Measurements from ENCODE around the gene INPPL1. TPM values are rescaled to one million over a fixed set of nuclear protein-coding genes. Genes with fewer than 3 reads are reported as not detected.

The INPPL1 gene
- total RNA-seq, 1 experiment from 2014 or later = 109 TPM

DNA sequence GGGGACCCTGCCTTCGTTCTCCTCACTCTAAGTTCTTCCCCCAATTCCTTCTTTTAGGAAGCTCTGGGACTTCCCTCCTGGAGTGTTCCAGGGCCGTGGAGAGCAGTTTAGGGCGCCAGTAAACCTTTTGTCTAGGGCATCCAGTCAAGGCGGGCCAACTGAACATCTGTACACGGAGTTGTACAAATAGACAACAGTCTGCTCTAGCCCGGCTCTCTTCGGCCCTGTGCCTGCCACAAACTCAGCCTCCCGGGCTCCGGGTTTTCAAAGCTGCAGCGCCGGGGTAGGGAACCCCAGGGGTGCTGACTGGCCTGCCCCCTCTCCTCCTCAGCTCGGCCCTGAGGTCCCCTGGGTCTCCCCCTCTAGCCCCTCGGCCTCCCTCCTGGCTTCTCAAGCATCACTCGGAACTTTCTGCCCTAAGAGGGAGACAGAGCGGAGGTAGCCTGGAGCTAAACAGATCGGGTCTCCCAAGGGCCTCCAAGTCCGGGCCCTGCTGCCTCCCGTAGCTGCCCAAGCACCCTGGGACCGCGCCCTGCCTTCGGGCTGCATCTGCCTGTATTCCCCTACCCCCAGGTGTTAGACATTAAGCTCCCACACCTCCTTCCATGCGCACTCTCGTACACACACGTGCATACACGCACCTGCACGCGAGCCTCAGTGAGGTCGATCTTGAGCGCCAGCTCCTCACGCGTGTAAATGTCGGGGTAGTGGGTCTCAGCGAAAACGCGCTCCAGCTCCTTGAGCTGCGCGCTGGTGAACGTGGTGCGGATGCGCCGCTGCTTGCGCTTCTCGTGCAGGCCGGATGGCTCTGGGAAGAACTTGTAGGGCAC is 16.1 kb downstream of the INPPL1 start:
- peak; percentile 80 for DNase-seq
- H3K27me3 ChIP-seq (ENCODE audit: control insufficient read depth, insufficient read depth, low read length) = peaks cover 66% of the 10 kb centered on the region
- H3K36me3 ChIP-seq (replicated peaks; ENCODE audit: control insufficient read depth, insufficient read depth, low read length) = peaks cover 2% of the 10 kb centered on the region
- H3K4me3 ChIP-seq (ENCODE audit: insufficient read depth, low read depth, low read length) = peak overlapping the region; percentile 32

DNA sequence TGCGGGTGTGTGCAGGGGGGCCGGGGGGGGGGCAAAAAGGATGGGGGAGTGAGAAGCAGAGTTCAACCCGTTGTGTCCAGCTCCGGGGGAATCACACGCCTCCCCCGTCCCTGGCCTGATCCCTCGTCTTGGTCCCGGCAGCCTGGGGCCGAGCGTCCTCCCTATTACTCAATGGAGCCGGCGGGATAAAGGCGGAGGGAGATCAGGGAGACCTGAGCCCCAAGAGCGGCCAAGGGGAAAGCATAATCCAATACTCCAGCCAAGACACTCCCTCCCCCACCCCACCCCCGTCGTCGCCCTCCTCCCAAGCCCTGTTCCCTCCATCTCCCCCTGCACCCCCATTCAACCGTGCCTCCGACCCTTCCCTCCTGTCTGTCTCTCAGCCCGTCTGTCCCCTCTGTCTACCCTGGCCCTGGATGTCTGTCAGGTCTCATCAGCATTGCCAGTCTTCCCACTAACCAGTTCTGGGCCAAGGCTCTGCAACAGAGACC is 16.8 kb downstream of the INPPL1 start:
- peak; percentile 81 for DNase-seq
- Histone ChIP-seq H3K36me3 (replicated peaks; ENCODE audit: control insufficient read depth, insufficient read depth, low read length) (peaks cover 2% of the 10 kb centered on the region), H3K27me3 (ENCODE audit: control insufficient read depth, insufficient read depth, low read length) (peaks cover 72% of the 10 kb centered on the region), H3K4me3 (ENCODE audit: insufficient read depth, low read depth, low read length) (no peak overlapping the region)

DNA sequence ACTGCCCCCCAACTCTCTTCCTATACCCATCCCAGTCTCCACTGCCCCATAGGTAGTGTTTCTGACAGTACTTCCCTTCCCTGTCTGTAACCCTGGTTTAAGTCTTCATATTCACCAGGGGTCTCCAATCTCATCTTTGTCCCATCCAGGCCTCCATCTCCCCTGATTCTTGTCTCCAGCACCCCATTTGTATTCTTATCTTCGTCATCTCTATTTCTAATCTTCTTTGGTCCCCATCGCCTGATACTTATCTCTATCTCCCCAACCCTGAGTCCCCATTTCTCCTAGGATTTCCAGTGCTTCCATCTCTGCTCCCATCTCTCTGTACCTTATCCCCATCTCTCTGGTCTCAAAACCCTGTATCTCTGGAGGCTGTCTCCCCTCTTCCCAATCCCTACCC is 17.6 kb downstream of the INPPL1 start:
- H3K36me3 ChIP-seq (replicated peaks; ENCODE audit: control insufficient read depth, insufficient read depth, low read length) = no peaks in the 10 kb centered on the region
- peaks cover 80% of the 10 kb centered on the region for H3K27me3 ChIP-seq (ENCODE audit: control insufficient read depth, insufficient read depth, low read length)
- no peak overlapping the region for H3K4me3 ChIP-seq (ENCODE audit: insufficient read depth, low read depth, low read length)
- peak; percentile 15 for DNase-seq

DNA sequence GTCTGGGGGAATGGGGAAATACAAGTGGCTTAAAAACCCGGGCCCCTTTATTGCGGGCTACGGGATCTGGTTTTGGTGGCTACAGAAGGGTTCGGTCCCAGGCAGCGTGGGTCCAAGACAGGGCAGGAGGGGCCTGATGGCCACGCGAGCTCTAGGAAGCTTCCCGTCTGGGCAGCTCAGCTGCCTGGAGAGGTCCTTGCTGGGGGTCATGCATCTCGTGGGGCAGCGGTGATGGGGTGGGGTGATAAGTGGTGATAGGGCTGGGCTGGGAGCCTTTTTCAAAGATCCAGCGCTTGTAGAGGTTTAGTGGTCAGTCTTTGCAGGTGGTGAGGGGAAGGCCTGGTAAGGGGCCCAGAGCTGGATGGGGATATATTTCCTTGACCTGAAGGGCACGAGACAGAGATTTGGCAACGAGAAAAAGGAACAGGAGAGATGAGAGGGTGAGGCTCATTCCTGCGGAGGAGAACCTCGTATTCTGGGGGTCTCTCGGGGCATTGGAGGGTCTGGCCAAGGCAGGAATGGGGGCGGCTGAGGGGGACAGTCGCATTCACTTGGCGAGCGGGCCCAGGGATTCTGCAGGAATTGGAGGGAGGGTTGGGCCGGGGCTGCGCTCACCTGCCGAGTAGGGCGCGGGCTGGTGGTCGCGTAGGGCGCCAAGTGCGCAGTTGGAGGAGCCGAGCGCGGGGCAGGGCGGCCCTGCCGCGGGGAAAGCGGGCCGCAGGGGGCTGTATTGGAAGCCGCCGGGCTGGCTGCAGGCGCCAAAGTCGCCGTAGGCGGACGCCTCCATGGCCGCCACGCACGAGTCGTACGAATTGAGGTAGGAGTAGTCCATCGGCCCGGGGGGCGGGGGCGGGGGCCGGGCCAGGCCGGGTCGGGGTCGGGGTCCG is 18.8 kb downstream of the INPPL1 start:
- Histone ChIP-seq H3K4me3 (ENCODE audit: insufficient read depth, low read depth, low read length) (peak overlapping the region; percentile 61), H3K27me3 (ENCODE audit: control insufficient read depth, insufficient read depth, low read length) (peaks cover 87% of the 10 kb centered on the region)

DNA sequence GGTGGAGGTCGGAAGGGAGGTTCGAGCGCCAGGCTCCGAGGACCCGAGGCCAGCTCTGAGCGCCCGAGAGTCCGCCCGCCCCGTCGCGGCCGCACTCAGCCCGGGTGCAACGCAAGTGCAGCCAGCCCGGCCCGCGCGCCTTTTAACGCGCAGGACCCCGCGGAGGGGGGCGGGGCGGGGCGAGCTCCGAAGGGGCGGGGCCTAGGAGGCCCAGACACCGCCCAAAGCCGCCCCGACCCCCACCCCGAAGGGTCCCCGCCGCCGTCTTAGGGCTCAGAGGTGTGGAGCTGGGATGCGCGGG is 19.4 kb downstream of the INPPL1 start, which contains the start of gene PHOX2A:
PHOX2A (minus strand) TSS at position 117 of the 301 bp plus-strand sequence. CDS start 172 bp downstream, outside the sequence.
- DNase-seq = no peak
- peaks cover 84% of the 10 kb centered on the region for H3K27me3 ChIP-seq (ENCODE audit: control insufficient read depth, insufficient read depth, low read length)
- H3K36me3 ChIP-seq (replicated peaks; ENCODE audit: control insufficient read depth, insufficient read depth, low read length) = no peaks in the 10 kb centered on the region
- H3K4me3 ChIP-seq (ENCODE audit: insufficient read depth, low read depth, low read length) = peak within 1 kb of the TSS; percentile 61

More for the DNA sequence above, 18.8 kb downstream of the INPPL1 start:
- no peaks in the 10 kb centered on the region for H3K36me3 ChIP-seq (replicated peaks; ENCODE audit: control insufficient read depth, insufficient read depth, low read length)
- peak; percentile 64 for DNase-seq

DNA sequence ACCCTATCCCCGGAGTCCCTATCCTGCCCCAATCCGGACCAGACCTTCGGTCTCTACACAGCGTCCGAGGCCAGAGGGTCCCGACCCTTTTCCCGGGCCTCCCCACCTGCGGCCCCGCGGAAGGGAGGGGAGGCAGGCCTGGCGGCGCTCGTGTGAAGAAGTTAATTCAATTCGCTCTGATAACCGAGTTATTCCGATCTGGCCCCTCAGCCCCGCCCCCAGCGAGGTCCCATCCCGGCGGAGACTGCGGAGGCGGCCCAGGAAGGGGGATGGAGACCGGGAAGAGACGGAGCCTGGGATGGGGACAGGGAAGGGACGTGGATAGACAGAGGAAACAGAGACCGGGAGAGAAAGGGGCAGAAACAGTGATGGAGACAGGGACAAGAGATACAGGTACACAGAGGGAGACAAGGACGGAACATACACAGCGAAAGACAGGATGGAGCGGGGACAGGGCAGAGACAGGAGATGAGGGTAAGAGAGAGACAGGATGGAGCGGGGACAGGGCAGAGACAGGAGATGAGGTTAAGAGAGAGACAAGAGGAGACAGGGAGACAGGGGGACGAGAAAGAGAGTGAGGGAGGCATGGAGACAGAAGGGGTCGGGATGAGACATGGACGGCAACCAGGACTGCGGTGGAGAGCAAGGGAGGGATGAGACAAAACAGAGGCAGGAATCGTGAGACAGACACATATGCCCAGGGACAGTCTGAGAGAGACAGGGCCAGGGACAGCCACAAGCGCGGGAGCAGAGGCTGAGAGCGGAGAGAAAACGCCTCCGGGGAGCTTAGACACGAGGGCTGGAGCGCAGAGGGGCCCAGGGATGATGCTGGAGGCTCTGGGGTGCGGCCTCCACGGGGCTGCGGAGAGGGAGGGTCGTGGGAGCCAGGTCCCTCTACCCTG is 20.0 kb downstream of the INPPL1 start:
- Histone ChIP-seq H3K27me3 (ENCODE audit: control insufficient read depth, insufficient read depth, low read length) (peaks cover 79% of the 10 kb centered on the region), H3K36me3 (replicated peaks; ENCODE audit: control insufficient read depth, insufficient read depth, low read length) (no peaks in the 10 kb centered on the region), H3K4me3 (ENCODE audit: insufficient read depth, low read depth, low read length) (peak overlapping the region; percentile 61)
- DNase-seq = peak; percentile 94

DNA sequence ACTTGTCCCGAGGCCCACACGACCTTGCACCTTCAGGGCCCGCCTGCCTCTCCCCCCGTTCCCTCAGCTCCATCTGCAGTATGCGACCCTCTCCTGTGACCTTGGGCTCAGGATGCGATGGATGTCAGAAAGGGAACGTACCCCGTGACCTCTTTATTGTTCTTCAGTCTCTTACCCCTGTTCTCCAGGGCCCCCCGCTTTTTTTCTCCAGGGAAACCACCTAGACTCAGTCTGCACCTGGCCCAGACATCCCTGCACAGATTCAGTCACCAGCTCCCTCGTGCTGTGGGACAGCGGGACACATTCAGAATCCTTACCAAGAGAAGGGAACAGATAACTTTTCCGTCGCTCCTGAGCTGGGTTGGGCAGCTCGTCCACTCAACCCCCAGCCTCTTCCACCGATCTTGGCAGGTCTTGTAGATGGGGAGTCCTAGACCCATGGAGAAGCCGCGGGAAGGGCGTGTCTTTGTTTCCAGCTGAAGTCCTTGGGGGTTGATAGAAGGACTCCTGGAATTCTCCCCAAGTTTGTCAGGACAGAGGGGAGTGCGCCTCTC is 20.8 kb downstream of the INPPL1 start:
- peak; percentile 46 for DNase-seq
- Histone ChIP-seq H3K36me3 (replicated peaks; ENCODE audit: control insufficient read depth, insufficient read depth, low read length) (no peaks in the 10 kb centered on the region), H3K4me3 (ENCODE audit: insufficient read depth, low read depth, low read length) (peak overlapping the region; percentile 61; the same call in 1 of the 2 replicates), H3K27me3 (ENCODE audit: control insufficient read depth, insufficient read depth, low read length) (peaks cover 72% of the 10 kb centered on the region)

DNA sequence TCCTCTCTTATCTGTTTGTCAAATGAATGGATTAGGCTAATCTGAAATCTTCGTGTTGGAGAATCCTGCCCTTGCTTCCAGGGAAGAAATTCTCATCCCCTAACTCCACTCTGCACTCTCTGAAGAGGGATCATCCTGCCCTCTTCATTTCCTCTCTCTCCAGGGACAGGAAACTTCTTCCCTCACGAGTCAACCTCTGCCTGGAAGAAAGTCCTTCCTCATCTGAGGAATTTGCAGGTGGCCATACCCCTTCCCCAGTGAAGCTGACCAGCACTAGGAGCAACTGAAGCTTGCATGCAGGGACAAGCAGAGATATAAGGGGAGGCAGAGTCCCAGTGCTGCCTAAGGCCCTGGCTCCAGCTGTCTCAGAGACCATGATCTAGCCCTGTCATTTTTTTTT is 23.0 kb downstream of the INPPL1 start:
- Histone ChIP-seq H3K36me3 (replicated peaks; ENCODE audit: control insufficient read depth, insufficient read depth, low read length) (no peaks in the 10 kb centered on the region), H3K27me3 (ENCODE audit: control insufficient read depth, insufficient read depth, low read length) (peaks cover 50% of the 10 kb centered on the region), H3K4me3 (ENCODE audit: insufficient read depth, low read depth, low read length) (no peak overlapping the region)
- no peak for DNase-seq

DNA sequence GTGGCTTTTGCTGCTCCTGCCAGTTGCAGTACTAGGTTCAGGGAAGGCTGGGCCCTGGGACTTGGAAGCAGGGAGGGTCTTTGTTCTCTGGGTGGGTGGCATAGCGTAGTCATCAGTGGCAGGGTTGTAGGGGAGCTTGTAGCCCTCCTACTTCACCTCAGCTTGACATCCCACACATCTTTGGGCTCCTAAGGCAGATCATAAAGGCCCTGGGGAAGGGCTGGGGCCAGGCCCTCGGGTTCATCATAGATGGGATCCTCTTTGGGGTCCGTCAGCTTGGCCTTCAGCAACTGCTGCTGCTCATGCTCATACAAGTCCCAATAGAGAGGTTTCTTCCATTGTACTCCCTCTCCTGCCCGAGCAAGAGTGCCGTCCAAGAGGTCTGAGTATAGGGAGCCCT is 25.4 kb downstream of the INPPL1 start:
- Histone ChIP-seq H3K4me3 (ENCODE audit: insufficient read depth, low read depth, low read length) (no peak overlapping the region), H3K36me3 (replicated peaks; ENCODE audit: control insufficient read depth, insufficient read depth, low read length) (no peaks in the 10 kb centered on the region), H3K27me3 (ENCODE audit: control insufficient read depth, insufficient read depth, low read length) (peaks cover 29% of the 10 kb centered on the region)
- no peak for DNase-seq

DNA sequence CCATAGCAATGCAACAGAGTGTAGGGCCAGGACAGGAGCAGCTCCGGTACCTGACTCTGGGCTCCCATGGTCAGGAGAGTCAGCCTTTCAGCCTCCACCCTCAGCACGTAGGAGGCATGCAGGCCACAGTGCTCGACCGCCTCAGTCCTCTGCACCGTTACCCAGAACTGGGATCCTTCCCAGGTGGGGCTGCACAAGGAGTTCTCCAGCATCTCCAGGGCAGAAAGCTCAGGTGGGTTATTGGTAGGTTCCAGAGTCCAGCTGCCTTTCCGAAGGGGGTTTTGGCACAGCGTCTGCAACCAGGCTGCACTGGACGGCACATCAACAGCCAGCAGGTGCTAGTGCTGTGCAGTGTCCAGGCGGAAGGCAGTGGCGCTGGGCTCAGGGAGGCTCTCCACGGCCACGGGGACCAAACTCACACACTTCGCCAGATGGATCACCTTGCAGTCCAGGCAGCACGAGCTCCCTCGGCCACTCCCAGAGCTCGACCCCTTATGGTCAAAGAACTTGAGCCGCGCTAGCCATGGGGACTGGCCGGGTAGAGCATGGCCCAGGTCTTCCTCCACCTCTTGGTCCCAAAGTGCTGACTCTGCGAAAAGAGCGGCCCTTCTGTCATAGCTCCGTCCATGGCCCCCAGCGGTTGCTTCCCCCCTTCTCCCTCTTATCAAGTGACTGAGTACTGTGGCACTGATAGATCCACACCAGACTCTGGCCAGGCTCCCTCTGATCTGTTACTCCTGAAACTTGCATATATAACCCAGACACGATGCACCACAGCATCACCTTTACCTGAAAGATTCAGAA is 26.3 kb downstream of the INPPL1 start:
- no peak for DNase-seq
- H3K27me3 ChIP-seq (ENCODE audit: control insufficient read depth, insufficient read depth, low read length) = peaks cover 20% of the 10 kb centered on the region
- no peak overlapping the region for H3K4me3 ChIP-seq (ENCODE audit: insufficient read depth, low read depth, low read length)
- H3K36me3 ChIP-seq (replicated peaks; ENCODE audit: control insufficient read depth, insufficient read depth, low read length) = no peaks in the 10 kb centered on the region

DNA sequence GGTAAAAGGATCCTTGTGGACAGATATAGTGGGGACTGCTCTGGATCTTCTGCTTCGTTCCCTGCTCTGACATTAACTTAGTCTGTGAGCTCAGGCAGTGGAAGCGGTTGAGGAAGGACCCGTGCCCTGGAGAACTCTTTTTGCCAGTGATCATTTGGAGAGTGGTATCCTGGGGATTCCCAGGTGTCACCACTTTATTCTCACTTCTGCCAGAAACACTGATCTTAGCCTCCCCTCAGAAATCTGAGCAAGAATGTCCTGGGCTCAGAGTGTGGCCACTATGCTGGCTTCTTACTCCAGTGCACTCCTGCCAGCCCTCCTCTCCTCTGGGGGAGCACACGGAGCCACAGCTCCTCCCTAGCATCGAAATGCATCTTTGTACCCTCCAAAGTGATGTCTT is 27.0 kb downstream of the INPPL1 start:
- Histone ChIP-seq H3K27me3 (ENCODE audit: control insufficient read depth, insufficient read depth, low read length) (peaks cover 12% of the 10 kb centered on the region), H3K4me3 (ENCODE audit: insufficient read depth, low read depth, low read length) (no peak overlapping the region), H3K36me3 (replicated peaks; ENCODE audit: control insufficient read depth, insufficient read depth, low read length) (no peaks in the 10 kb centered on the region)
- no peak for DNase-seq

DNA sequence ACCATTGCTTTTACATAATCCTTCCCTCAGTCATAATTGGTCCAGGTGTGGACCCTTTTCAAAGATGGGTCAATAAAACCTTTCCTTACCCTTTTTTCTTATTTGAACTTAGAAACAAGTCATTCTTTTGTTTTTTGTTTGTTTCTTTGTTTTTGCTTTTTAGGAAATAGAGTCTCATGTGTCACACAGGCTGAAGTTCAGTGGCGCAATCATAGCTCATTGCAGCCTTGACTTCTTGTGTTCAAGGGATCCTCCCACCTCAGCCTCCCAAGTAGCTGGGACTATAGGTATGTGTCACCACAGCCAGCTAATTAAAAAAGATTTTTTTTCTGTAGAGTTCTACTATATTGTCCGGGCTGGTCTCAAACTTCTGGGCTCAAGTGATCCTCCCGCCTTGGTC is 28.8 kb downstream of the INPPL1 start:
- no peaks in the 10 kb centered on the region for H3K36me3 ChIP-seq (replicated peaks; ENCODE audit: control insufficient read depth, insufficient read depth, low read length)
- no peak overlapping the region for H3K4me3 ChIP-seq (ENCODE audit: insufficient read depth, low read depth, low read length)
- H3K27me3 ChIP-seq (ENCODE audit: control insufficient read depth, insufficient read depth, low read length) = no peaks in the 10 kb centered on the region; the same call in 1 of the 2 replicates
- no peak for DNase-seq

DNA sequence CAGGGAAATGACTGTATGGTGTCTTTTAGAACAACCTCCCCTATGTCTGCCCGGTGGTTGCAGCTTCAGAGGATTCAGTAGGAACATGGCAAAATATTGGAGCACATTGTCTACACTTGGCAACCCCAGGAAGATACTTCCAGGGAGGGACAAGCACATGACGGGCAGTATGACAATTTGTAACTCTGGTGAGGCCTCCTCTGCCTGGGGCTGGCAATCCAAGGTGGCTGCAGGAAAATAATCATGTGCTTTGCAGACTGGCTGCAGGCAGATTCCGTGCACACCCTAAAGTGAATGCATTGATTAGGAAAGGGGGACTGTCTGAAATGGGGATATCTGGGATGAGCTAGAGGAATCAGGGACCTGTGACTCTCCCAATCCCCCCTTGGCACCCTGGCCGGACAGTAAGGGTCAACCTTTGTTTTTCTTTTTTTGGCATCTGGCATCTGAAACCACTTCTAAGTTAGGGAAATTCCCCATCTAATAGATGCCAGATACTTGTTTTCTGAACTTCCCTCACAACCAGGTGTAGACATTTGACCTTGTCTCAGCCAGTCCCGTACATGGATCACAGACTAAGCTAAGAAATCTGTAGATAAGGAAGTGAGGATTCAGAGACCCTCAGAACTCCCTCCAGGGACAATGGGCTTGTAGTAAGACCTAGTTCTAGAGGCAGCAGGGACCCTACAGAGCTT is 29.9 kb downstream of the INPPL1 start:
- Histone ChIP-seq H3K27me3 (ENCODE audit: control insufficient read depth, insufficient read depth, low read length) (no peaks in the 10 kb centered on the region), H3K4me3 (ENCODE audit: insufficient read depth, low read depth, low read length) (no peak overlapping the region), H3K36me3 (replicated peaks; ENCODE audit: control insufficient read depth, insufficient read depth, low read length) (no peaks in the 10 kb centered on the region)
- DNase-seq = no peak
